ENCODE data around the gene MRRF.

The MRRF gene

DNA sequence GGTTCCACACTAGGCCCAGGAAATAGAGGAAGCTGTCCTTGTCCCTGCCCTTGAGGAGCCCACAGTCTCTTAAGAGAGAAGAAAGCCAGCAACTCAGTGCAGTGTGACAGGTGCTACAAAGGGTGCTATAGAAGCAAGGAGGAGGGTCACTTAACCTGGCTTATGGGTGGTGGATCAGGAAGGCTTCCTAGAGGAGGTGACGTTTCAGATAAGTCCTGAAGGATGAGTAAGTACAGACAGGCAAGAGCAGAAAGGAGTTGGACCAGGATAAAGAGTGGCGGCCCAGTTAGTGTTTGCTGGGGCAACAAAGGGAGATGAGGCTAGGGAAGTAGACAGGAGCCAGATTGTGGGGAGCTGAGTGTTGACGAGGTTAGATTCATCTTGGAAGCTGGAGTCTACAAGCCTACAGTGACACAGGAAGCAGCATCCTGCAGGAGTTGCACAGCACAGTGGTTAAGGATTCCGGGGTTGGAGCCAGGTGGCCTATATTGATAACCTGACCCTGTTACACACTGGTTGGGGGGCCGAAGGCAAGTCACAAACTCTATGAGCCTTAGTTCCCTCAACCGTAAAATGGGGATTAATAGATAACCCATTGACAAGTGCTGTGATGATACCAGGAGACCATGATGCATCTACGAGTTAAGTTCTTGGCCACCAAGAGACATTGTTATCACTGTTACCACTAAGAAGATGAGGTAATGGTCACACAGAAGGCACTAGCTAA, 30.5 kb upstream of the MRRF start:
- H3K4me1 Mint-ChIP-seq, result peaks cover 10% of the 10 kb centered on the region
- TF ChIP-seq, protein P1, sequence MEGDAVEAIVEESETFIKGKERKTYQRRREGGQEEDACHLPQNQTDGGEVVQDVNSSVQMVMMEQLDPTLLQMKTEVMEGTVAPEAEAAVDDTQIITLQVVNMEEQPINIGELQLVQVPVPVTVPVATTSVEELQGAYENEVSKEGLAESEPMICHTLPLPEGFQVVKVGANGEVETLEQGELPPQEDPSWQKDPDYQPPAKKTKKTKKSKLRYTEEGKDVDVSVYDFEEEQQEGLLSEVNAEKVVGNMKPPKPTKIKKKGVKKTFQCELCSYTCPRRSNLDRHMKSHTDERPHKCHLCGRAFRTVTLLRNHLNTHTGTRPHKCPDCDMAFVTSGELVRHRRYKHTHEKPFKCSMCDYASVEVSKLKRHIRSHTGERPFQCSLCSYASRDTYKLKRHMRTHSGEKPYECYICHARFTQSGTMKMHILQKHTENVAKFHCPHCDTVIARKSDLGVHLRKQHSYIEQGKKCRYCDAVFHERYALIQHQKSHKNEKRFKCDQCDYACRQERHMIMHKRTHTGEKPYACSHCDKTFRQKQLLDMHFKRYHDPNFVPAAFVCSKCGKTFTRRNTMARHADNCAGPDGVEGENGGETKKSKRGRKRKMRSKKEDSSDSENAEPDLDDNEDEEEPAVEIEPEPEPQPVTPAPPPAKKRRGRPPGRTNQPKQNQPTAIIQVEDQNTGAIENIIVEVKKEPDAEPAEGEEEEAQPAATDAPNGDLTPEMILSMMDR (IDR thresholded peaks at IDR 0.05), result no peak
- H3K36me3 Mint-ChIP-seq (ENCODE audit: low read depth), result peaks cover 5% of the 10 kb centered on the region
- H3K27ac Mint-ChIP-seq, result no peak overlapping the region
- H3K9me3 Mint-ChIP-seq, result no peaks in the 10 kb centered on the region
- no peak for DNase-seq
- H3K4me3 Mint-ChIP-seq, result no peak overlapping the region
- H3K27me3 Mint-ChIP-seq (ENCODE audit: low read depth, poor library complexity), result peaks cover 7% of the 10 kb centered on the region

DNA sequence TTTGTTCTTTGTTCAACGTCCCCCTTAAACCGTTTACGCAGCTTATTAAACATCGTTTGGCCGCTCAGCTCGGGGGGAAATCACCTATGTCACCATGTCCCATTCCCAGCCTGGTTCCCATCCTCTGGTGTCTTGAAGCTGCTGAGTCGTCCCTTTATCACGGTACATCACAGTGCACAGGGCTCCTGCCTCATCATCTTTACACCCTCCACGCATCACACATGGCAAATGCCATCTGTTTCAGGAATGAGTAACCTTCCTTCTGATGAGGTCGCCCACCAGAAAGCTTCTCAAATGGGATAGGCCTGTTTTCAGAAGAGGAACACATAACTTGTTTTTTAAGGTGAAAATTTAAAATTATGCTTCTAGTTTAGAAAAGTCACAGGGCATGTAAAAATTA, 28.0 kb upstream of the MRRF start:
- H3K4me3 Mint-ChIP-seq, result no peak overlapping the region
- peaks cover 7% of the 10 kb centered on the region for H3K27me3 Mint-ChIP-seq (ENCODE audit: low read depth, poor library complexity)
- H3K9me3 Mint-ChIP-seq, result no peaks in the 10 kb centered on the region
- H3K36me3 Mint-ChIP-seq (ENCODE audit: low read depth), result peaks cover 15% of the 10 kb centered on the region
- H3K27ac Mint-ChIP-seq, result no peak overlapping the region
- no peak for DNase-seq
- TF ChIP-seq, protein P1 (IDR thresholded peaks at IDR 0.05), result no peak
- peaks cover 10% of the 10 kb centered on the region for H3K4me1 Mint-ChIP-seq

DNA sequence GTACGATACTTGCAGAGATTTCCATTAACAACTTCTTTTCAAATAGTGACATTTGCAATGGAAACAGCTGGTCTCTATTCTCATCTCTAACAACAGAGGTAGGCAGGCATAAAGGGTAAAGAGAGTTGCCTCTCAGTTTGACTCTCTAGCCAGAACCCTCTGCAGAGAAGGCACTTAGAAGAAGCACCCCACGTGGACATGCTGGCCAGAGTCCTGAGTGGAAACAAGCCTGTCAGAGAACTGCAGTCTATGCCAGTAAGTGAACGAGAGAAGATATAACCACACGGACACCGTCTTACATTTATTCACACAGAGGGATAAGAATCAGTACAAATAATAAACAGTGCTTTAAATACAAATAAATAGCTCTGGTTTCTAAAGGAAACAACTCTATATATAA, 25.0 kb upstream of the MRRF start:
- H3K36me3 Mint-ChIP-seq (ENCODE audit: low read depth), result peaks cover 32% of the 10 kb centered on the region
- no peak overlapping the region for H3K4me3 Mint-ChIP-seq
- H3K27ac Mint-ChIP-seq, result no peak overlapping the region
- TF ChIP-seq, protein P1 (IDR thresholded peaks at IDR 0.05), result no peak
- H3K4me1 Mint-ChIP-seq, result no peaks in the 10 kb centered on the region
- H3K27me3 Mint-ChIP-seq (ENCODE audit: low read depth, poor library complexity), result peaks cover 7% of the 10 kb centered on the region
- H3K9me3 Mint-ChIP-seq, result no peaks in the 10 kb centered on the region
- DNase-seq, result no peak

DNA sequence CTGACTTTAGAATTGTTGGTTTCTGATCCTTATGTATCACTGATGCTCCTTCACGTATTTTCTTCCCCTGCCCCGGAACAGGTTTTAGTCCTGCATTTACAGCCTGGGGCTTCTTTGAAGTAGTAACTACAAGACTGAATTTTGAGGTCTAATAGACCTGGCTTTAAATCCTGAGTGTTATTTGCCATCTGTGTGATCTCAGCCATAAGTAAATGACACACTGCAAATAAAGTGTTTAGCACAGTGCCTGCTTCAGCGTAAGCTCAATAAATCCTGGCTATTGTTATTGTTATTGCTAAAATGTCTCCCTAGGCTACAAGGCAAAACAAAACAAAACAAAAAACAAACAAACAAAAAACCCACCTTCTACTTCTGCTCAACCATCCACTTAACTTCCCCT, 20.3 kb upstream of the MRRF start:
- H3K9me3 Mint-ChIP-seq, result no peaks in the 10 kb centered on the region
- H3K27me3 Mint-ChIP-seq (ENCODE audit: low read depth, poor library complexity), result no peaks in the 10 kb centered on the region
- no peak for DNase-seq
- H3K4me3 Mint-ChIP-seq, result no peak overlapping the region
- peaks cover 50% of the 10 kb centered on the region for H3K36me3 Mint-ChIP-seq (ENCODE audit: low read depth)
- no peaks in the 10 kb centered on the region for H3K4me1 Mint-ChIP-seq
- TF ChIP-seq, protein P1 (IDR thresholded peaks at IDR 0.05), result no peak
- H3K27ac Mint-ChIP-seq, result no peak overlapping the region

DNA sequence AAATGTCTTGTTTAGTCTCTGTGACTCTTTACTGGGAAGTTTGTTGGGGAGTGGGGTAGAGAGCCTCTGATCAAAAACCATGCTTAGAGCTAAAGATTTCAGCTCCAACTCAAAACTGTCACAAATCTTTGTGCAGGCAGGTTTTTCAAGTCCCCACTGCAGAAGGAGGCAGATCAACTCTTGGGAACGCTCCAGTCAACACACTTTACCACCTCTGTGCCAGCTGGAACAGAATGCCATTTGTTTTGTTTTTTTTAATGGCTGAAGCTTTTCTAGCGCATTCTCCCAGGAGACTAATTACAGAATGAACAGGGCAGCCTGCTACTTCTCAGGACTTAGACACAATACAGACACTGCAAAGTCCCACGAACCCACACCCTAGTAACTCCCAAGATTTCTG, 18.0 kb upstream of the MRRF start:
- Mint-ChIP-seq H3K36me3 (ENCODE audit: low read depth) (peaks cover 56% of the 10 kb centered on the region), H3K27me3 (ENCODE audit: low read depth, poor library complexity) (no peaks in the 10 kb centered on the region)

More for the DNA sequence above, 18.0 kb upstream of the MRRF start:
- TF ChIP-seq, protein P1 (IDR thresholded peaks at IDR 0.05), result no peak
- no peaks in the 10 kb centered on the region for H3K4me1 Mint-ChIP-seq
- no peak overlapping the region for H3K4me3 Mint-ChIP-seq
- no peak for DNase-seq
- no peak overlapping the region for H3K27ac Mint-ChIP-seq
- H3K9me3 Mint-ChIP-seq, result no peaks in the 10 kb centered on the region

Data from nephron progenitor cell (in vitro differentiated cells).